Neural cell (in vitro differentiated cells): ENCODE data around the gene MED26. TPM values are rescaled to one million over a fixed set of nuclear protein-coding genes. Genes with fewer than 3 reads are reported as not detected.

Experiments used
- H2AFZ ChIP-seq: fragments of 200-600, 300-800 bp; sonication (generic), shearing (Covaris generic); 2 replicates; pipeline ENCODE4 v1.6.0; 2014; ENCODE audit warnings: low read depth, mild to moderate bottlenecking, antibody characterized with exemption, low read length, moderate library complexity
- H3F3A ChIP-seq: fragments of 200-600 bp; shearing (Covaris generic); 2 replicates; pipeline ENCODE4 v1.6.1; 2016; ENCODE audit warnings: mild to moderate bottlenecking, moderate library complexity, mixed read lengths, antibody characterized with exemption, low read length; ENCODE audit not compliant: insufficient read depth, poor library complexity, severe bottlenecking
- H3K27ac ChIP-seq: fragments of 200-600, 300-800 bp; sonication (generic), shearing (Covaris generic); 2 replicates; pipeline ENCODE4 v1.5.1; 2014; ENCODE audit warnings: mild to moderate bottlenecking, low read length, moderate library complexity
- H3K27me3 ChIP-seq: fragments of 300-800, 200-600 bp; sonication (generic), shearing (Covaris generic); 2 replicates; pipeline ENCODE4 v1.6.0; 2014; ENCODE audit warnings: mild to moderate bottlenecking, low read depth, low read length, moderate library complexity; ENCODE audit not compliant: insufficient read depth
- H3K36me3 ChIP-seq: fragments of 300-800, 200-600 bp; sonication (generic), shearing (Covaris generic); 2 replicates; pipeline ENCODE4 v1.5.1; 2014; ENCODE audit warnings: mild to moderate bottlenecking, antibody characterized with exemption, low read length, moderate library complexity; ENCODE audit not compliant: insufficient read depth
- H3K4me2 ChIP-seq: fragments of 300-800, 200-600 bp; sonication (generic), shearing (Covaris generic); 2 replicates; pipeline ENCODE4 v1.6.0; 2014; ENCODE audit warnings: mild to moderate bottlenecking, low read length
- H3K4me3 ChIP-seq: fragments of 300-800, 200-600 bp; sonication (generic), shearing (Covaris generic); 2 replicates; pipeline ENCODE4 v1.5.1; 2014; ENCODE audit warnings: mild to moderate bottlenecking, low read length, moderate library complexity
- H3K79me2 ChIP-seq: fragments of 200-600 bp; shearing (Covaris generic); replicated peaks from 2 replicates; pipeline ENCODE4 v1.6.0; 2014; ENCODE audit warnings: mild to moderate bottlenecking, low read length, moderate library complexity; ENCODE audit not compliant: insufficient read depth
- H3K9ac ChIP-seq: fragments of 300-800, 200-600 bp; sonication (generic), shearing (Covaris generic); 2 replicates; pipeline ENCODE4 v1.6.1; 2016; ENCODE audit warnings: mild to moderate bottlenecking, low read length, mixed read lengths
- H3K9me2 ChIP-seq: fragments of 200-600 bp; shearing (Covaris generic); 2 replicates; pipeline ENCODE4 v1.6.1; 2016; ENCODE audit warnings: mild to moderate bottlenecking, low read length, mixed read lengths; ENCODE audit not compliant: insufficient read depth
- H3K9me3 ChIP-seq: fragments of 200-600, 300-800 bp; sonication (generic), shearing (Covaris generic); 2 replicates; pipeline ENCODE4 v1.6.1; 2016; ENCODE audit warnings: mild to moderate bottlenecking, mixed run types, low read length, moderate library complexity, mixed read lengths
- H4K20me1 ChIP-seq: fragments of 200-600 bp; shearing (Covaris generic); 2 replicates; pipeline ENCODE4 v1.6.1; 2016; ENCODE audit warnings: mild to moderate bottlenecking, mixed run types; ENCODE audit not compliant: insufficient read depth
- EP300 ChIP-seq: fragments of 450-650 bp; conservative IDR thresholded peaks from 2 replicates; pipeline ENCODE4 v1.6.1; 2014; ENCODE audit warnings: antibody characterized with exemption, mild to moderate bottlenecking, moderate library complexity; ENCODE audit not compliant: poor library complexity, severe bottlenecking
- EZH2 ChIP-seq: fragments of 200-600, 300-800 bp; shearing (Covaris generic), sonication (generic); IDR thresholded peaks from 2 replicates; pipeline ENCODE4 v1.6.1; 2014; ENCODE audit warnings: antibody characterized with exemption, low read length, borderline replicate concordance, mild to moderate bottlenecking; ENCODE audit not compliant: insufficient read depth, poor library complexity, severe bottlenecking
- MXI1 ChIP-seq: fragments of 450-650 bp; conservative IDR thresholded peaks from 2 replicates; pipeline ENCODE4 v1.6.1; 2014; ENCODE audit warnings: antibody characterized with exemption, mild to moderate bottlenecking; ENCODE audit not compliant: poor library complexity, severe bottlenecking
- POLR2AphosphoS5 ChIP-seq: IDR thresholded peaks from 2 replicates; pipeline ENCODE4 v1.6.1; 2012
- RAD21 ChIP-seq: fragments of 450-650 bp; conservative IDR thresholded peaks from 2 replicates; pipeline ENCODE4 v1.6.1; 2014; ENCODE audit warnings: antibody characterized with exemption, mild to moderate bottlenecking, moderate library complexity
- SMC3 ChIP-seq: fragments of 450-650 bp; conservative IDR thresholded peaks from 2 replicates; pipeline ENCODE4 v1.6.1; 2014; ENCODE audit warnings: antibody characterized with exemption, mild to moderate bottlenecking, moderate library complexity; ENCODE audit not compliant: poor library complexity
- TAF1 ChIP-seq: IDR thresholded peaks from 2 replicates; pipeline ENCODE4 v1.6.1; 2012; ENCODE audit warnings: low read depth
- polyA plus RNA-seq: library from polyadenylated mRNA; depleted of rRNA; stranded (reverse); fragments of >200 nt; gene quantifications from 2 replicates; pipeline ENCODE4 v1.2.3, GENCODE V29; 2014
- TF ChIP-seq, protein P1 (sequence below): IDR thresholded peaks from 2 replicates; pipeline ENCODE4 v1.6.1; 2012; ENCODE audit warnings: borderline replicate concordance
- TF ChIP-seq, protein P2 (sequence below): fragments of 450-650 bp; IDR thresholded peaks from 2 replicates; pipeline ENCODE4 v1.5.1; 2014; ENCODE audit warnings: antibody characterized with exemption, mild to moderate bottlenecking, moderate library complexity; ENCODE audit not compliant: poor library complexity, severe bottlenecking

MED26 gene
- polyA plus RNA-seq, 1 donor from 2014 or later: 4.2 TPM

DNA sequence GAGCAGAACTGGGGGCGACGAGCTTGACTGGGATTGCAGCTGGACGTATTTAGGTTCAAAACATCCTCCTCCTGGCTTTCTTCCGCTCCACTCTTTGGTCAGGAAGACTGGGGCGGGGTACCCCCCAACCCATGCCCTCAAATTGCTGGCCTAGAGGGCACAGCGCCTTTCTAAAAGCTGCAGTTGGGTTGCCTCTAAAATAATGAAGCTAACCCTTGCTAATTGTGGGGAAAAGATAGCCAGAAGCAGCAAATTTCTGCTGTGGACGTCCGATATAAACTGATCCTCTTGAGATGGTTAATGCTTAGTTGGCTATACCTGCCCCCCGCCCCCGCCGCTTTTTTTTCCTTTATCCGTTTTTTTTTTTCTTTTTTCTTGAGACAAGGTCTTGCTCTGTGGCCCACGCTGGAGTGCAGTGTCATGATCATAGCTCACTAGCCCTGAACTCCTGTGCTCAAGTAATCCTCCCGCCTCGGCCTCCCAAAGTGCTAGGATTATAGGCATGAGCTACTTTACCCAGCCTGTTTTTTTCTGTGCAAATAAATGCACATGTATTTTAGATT is 85.0 kb downstream of the MED26 start:
- H3K36me3 ChIP-seq: no peaks in the 10 kb centered on the region
- H3K79me2 ChIP-seq: peaks cover 42% of the 10 kb centered on the region
- H2AFZ ChIP-seq: peak overlapping the region; percentile 77
- peak overlapping the region; percentile 87 for H3K9ac ChIP-seq
- peak overlapping the region; percentile 84 for H3K4me2 ChIP-seq
- H3K27me3 ChIP-seq: no peaks in the 10 kb centered on the region
- no peaks in the 10 kb centered on the region for H3K9me3 ChIP-seq
- no peaks in the 10 kb centered on the region for H3K9me2 ChIP-seq
- H3K4me3 ChIP-seq: peak overlapping the region; percentile 77
- H4K20me1 ChIP-seq: no peaks in the 10 kb centered on the region
- TF ChIP-seq SMC3 (no peak), EZH2 (no peak), RAD21 (no peak), EP300 (no peak), MXI1 (no peak)
- TF ChIP-seq, protein P1, sequence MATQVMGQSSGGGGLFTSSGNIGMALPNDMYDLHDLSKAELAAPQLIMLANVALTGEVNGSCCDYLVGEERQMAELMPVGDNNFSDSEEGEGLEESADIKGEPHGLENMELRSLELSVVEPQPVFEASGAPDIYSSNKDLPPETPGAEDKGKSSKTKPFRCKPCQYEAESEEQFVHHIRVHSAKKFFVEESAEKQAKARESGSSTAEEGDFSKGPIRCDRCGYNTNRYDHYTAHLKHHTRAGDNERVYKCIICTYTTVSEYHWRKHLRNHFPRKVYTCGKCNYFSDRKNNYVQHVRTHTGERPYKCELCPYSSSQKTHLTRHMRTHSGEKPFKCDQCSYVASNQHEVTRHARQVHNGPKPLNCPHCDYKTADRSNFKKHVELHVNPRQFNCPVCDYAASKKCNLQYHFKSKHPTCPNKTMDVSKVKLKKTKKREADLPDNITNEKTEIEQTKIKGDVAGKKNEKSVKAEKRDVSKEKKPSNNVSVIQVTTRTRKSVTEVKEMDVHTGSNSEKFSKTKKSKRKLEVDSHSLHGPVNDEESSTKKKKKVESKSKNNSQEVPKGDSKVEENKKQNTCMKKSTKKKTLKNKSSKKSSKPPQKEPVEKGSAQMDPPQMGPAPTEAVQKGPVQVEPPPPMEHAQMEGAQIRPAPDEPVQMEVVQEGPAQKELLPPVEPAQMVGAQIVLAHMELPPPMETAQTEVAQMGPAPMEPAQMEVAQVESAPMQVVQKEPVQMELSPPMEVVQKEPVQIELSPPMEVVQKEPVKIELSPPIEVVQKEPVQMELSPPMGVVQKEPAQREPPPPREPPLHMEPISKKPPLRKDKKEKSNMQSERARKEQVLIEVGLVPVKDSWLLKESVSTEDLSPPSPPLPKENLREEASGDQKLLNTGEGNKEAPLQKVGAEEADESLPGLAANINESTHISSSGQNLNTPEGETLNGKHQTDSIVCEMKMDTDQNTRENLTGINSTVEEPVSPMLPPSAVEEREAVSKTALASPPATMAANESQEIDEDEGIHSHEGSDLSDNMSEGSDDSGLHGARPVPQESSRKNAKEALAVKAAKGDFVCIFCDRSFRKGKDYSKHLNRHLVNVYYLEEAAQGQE: no peak
- no peaks in the 10 kb centered on the region for H3F3A ChIP-seq
- H3K27ac ChIP-seq: peak overlapping the region; percentile 71

DNA sequence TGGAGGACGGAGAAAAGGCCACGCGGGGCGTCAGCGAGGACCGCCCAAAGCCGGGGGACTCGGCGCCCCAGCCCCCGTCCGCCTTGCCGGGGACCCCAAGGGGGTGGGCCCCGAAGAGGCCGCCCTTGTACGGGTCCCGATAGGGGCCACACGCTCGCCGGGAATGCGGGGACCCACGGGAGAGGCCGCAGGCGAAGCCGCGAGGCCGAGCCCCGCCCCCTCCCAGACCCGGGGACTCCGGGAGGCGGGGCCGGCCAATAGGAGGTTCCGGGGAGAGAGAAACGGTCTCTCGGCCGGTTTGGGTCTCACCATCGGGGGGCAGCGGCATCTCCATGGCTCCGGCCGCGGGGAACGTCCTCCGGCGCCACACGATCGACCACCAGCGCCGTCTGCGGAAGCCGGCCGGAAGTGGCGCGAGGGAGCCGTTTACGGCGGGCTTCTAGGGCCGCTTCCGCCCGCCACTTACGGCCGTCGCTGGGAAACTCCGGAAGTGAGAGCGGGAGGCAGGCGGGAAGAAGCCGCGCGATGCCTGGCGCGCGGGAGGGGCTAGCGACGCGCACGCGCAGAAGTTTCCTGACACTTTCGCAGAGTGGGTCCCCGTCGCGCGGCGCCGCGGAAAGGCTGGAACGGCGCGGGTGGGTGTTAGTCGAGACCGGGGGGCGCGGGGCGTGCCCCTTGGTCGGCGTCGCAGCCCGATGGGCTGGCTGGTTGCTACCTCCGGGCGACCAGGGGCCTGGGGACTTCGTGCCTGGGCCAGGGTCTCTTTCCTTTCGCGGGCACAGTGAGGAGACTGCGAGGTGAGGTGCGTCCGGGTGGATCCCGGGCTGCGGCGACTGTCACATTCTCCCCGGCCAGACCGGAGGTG is 85.7 kb downstream of the MED26 start, which contains the start of gene CHERP:
Gene CHERP (minus strand): TSS at position 393 of the 865 bp plus-strand sequence. CDS start 59 bp downstream, at position 334.
- no peaks in the 10 kb centered on the region for H3K36me3 ChIP-seq
- no peak for TF ChIP-seq TAF1
- no peak for TF ChIP-seq EZH2
- peak; percentile 38 for TF ChIP-seq EP300
- TF ChIP-seq, protein P1: peak; percentile 62
- TF ChIP-seq MXI1: peak; percentile 90
- TF ChIP-seq, protein P2, sequence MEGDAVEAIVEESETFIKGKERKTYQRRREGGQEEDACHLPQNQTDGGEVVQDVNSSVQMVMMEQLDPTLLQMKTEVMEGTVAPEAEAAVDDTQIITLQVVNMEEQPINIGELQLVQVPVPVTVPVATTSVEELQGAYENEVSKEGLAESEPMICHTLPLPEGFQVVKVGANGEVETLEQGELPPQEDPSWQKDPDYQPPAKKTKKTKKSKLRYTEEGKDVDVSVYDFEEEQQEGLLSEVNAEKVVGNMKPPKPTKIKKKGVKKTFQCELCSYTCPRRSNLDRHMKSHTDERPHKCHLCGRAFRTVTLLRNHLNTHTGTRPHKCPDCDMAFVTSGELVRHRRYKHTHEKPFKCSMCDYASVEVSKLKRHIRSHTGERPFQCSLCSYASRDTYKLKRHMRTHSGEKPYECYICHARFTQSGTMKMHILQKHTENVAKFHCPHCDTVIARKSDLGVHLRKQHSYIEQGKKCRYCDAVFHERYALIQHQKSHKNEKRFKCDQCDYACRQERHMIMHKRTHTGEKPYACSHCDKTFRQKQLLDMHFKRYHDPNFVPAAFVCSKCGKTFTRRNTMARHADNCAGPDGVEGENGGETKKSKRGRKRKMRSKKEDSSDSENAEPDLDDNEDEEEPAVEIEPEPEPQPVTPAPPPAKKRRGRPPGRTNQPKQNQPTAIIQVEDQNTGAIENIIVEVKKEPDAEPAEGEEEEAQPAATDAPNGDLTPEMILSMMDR: no peak
- peak; percentile 89 for TF ChIP-seq POLR2AphosphoS5
- TF ChIP-seq SMC3: peak; percentile 51
- TF ChIP-seq RAD21: peak; percentile 55
- no peaks in the 10 kb centered on the region for H3K9me3 ChIP-seq
- peak within 1 kb of the TSS; percentile 71 for H3K27ac ChIP-seq
- H3F3A ChIP-seq: no peaks in the 10 kb centered on the region
- H3K79me2 ChIP-seq: peaks cover 47% of the 10 kb centered on the region
- peak within 1 kb of the TSS; percentile 87 for H3K9ac ChIP-seq
- peak within 1 kb of the TSS; percentile 77 for H3K4me3 ChIP-seq
- H4K20me1 ChIP-seq: peaks cover 2% of the 10 kb centered on the region
- no peaks in the 10 kb centered on the region for H3K9me2 ChIP-seq
- H3K27me3 ChIP-seq: no peaks in the 10 kb centered on the region
- H2AFZ ChIP-seq: peak within 1 kb of the TSS; percentile 77
- H3K4me2 ChIP-seq: peak within 1 kb of the TSS; percentile 94
